GM12878 (cell line): Measurements from ENCODE around the gene EFHD1. TPM values are rescaled to one million over a fixed set of nuclear protein-coding genes. Genes with fewer than 3 reads are reported as not detected.

Experiments used
- ATAC-seq: fragments of 200-7000 bp; cut with Tn5 transposase; 3 replicates; pipeline ENCODE4 v1.9.1; 2020; ENCODE audit warnings: mild to moderate bottlenecking, moderate library complexity
- BruUV-seq: library from RNA; stranded (reverse); fragments of 400-500 nt; replicated peaks from 2 replicates; lab custom pipeline; 2021; lab: Mats Ljungman, UMichigan
- CTCF ChIA-PET: fragments of 300-600 bp; sonication (Branson Sonifier 250); formaldehyde crosslinking; extraction: SDS; loops from one replicate; lab custom pipeline; 2021; ENCODE audit warnings: inconsistent platforms; lab: Yijun Ruan, JAX
- POLR2A ChIA-PET: fragments of 350-600 bp; formaldehyde crosslinking; extraction: SDS; loops from one replicate; lab custom pipeline; 2021; ENCODE audit warnings: inconsistent platforms; lab: Charles Lee
- RAD21 ChIA-PET: fragments of 300-600 bp; sonication (Branson Sonifier 250); formaldehyde crosslinking; loops from one replicate; lab custom pipeline; 2023; ENCODE audit warnings: antibody characterized with exemption; ENCODE audit not compliant: unreplicated experiment; lab: Charles Lee
- SMC1A ChIA-PET: fragments of 300-600 bp; sonication (Branson Sonifier 250); formaldehyde crosslinking; loops from one replicate; lab custom pipeline; 2023; ENCODE audit not compliant: unreplicated experiment, uncharacterized antibody; lab: Charles Lee
- DNase-seq: peaks from one replicate; pipeline ENCODE4 v3.0.0-alpha.2; 2011; ENCODE audit warnings: low read depth, low spot score
- FAIRE-seq: peaks from 3 replicates; lab custom pipeline; 2011; peaks lifted over from hg19 to GRCh38; lab: Jason Lieb, UNC
- H2AFZ ChIP-seq: 2 replicates; pipeline ENCODE4 v1.6.0; 2011; ENCODE audit warnings: low read depth, low read length, control low read depth; ENCODE audit not compliant: control insufficient read depth
- H3K27ac ChIP-seq: 2 replicates; pipeline ENCODE4 v1.5.1; 2011; ENCODE audit warnings: control low read depth; ENCODE audit not compliant: control insufficient read depth, insufficient read depth
- H3K27me3 ChIP-seq, 2 experiments: replicated peaks in 1 of 2; 2 replicates each; pipeline versions ENCODE4 v1.6.0 to v1.6.1; 2011; ENCODE audit warnings: low read length in 1 of 2; ENCODE audit not compliant: control insufficient read depth in 2 of 2, insufficient read depth in 2 of 2
- H3K36me3 ChIP-seq, 2 experiments: 2 replicates each; pipeline ENCODE4 v1.5.1; 2011; ENCODE audit warnings: low read length in 1 of 2; ENCODE audit not compliant: control insufficient read depth in 2 of 2, insufficient read depth in 2 of 2
- H3K4me1 ChIP-seq: 2 replicates; pipeline ENCODE4 v1.6.1; 2011; ENCODE audit warnings: mild to moderate bottlenecking, low read length, moderate library complexity, mixed read lengths; ENCODE audit not compliant: control insufficient read depth, insufficient read depth
- H3K4me2 ChIP-seq: 2 replicates; pipeline ENCODE4 v1.6.0; 2011; ENCODE audit warnings: control low read depth; ENCODE audit not compliant: control insufficient read depth, insufficient read depth
- H3K4me3 ChIP-seq: fragments of 200-600 bp; sonication (generic); 2 replicates; pipeline ENCODE4 v1.5.1; 2016
- H3K79me2 ChIP-seq: 2 replicates; pipeline ENCODE4 v1.6.0; 2011; ENCODE audit warnings: low read length; ENCODE audit not compliant: control insufficient read depth, insufficient read depth
- H3K9ac ChIP-seq: 2 replicates; pipeline ENCODE4 v1.8.0; 2011; ENCODE audit warnings: low read length, control low read depth, mixed read lengths; ENCODE audit not compliant: control insufficient read depth, insufficient read depth
- H3K9me3 ChIP-seq: replicated peaks from 3 replicates; pipeline ENCODE4 v1.5.1; 2011; ENCODE audit warnings: mild to moderate bottlenecking, low read length; ENCODE audit not compliant: control insufficient read depth, insufficient read depth
- H4K20me1 ChIP-seq: 2 replicates; pipeline ENCODE4 v1.6.0; 2011; ENCODE audit not compliant: control insufficient read depth, insufficient read depth
- ATF2 ChIP-seq: IDR thresholded peaks from 2 replicates; pipeline ENCODE4 v1.6.1; 2012; ENCODE audit warnings: low read length, inconsistent platforms
- CBX3 ChIP-seq: fragments of 200-600 bp; sonication (generic); IDR thresholded peaks from 2 replicates; pipeline ENCODE4 v1.6.1; 2016; ENCODE audit warnings: low read depth, borderline replicate concordance
- CEBPB ChIP-seq, 2 experiments: fragments of 150-350 bp in 1 of 2; IDR thresholded peaks; 2 replicates each; pipeline ENCODE4 v1.6.1; 2012 to 2014; ENCODE audit warnings: low read depth in 2 of 2, low read length in 2 of 2, borderline replicate concordance in 1 of 2, inconsistent platforms in 1 of 2
- CHD2 ChIP-seq: IDR thresholded peaks from 2 replicates; pipeline ENCODE4 v1.6.1; 2011; ENCODE audit warnings: low read depth, low read length, improper control_type of control experiment, borderline replicate concordance
- DPF2 ChIP-seq: fragments of 450-650 bp; IDR thresholded peaks from 2 replicates; pipeline ENCODE4 v1.6.1; 2017; ENCODE audit warnings: mild to moderate bottlenecking
- E2F8 ChIP-seq: fragments of 450-650 bp; IDR thresholded peaks from 2 replicates; pipeline ENCODE4 v1.6.1; 2018; ENCODE audit warnings: mild to moderate bottlenecking, low read depth, moderate library complexity; ENCODE audit not compliant: partially characterized antibody
- ELK1 ChIP-seq: IDR thresholded peaks from 2 replicates; pipeline ENCODE4 v1.6.1; 2012; ENCODE audit warnings: low read depth, low read length, improper control_type of control experiment
- HCFC1 ChIP-seq: fragments of 150-350 bp; IDR thresholded peaks from 2 replicates; pipeline ENCODE4 v1.6.1; 2014; ENCODE audit warnings: low read length
- HDAC6 ChIP-seq: fragments of 200-600 bp; sonication (generic); IDR thresholded peaks from one replicate; pipeline ENCODE4 v1.8.0; 2017; ENCODE audit warnings: antibody characterized with exemption; ENCODE audit not compliant: unreplicated experiment
- KLF5 ChIP-seq: fragments of 450-650 bp; IDR thresholded peaks from 2 replicates; pipeline ENCODE4 v1.6.1; 2014; ENCODE audit warnings: mild to moderate bottlenecking; ENCODE audit not compliant: partially characterized antibody
- LARP7 ChIP-seq: fragments of 450-650 bp; IDR thresholded peaks from 2 replicates; pipeline ENCODE4 v1.6.1; 2017; ENCODE audit warnings: mild to moderate bottlenecking
- MYB ChIP-seq: fragments of 150-350 bp; IDR thresholded peaks from 2 replicates; pipeline ENCODE4 v1.6.1; 2014; ENCODE audit warnings: mild to moderate bottlenecking, low read depth, low read length, borderline replicate concordance
- NBN ChIP-seq: fragments of 450-650 bp; IDR thresholded peaks from 2 replicates; pipeline ENCODE4 v1.6.1; 2016
- NFIC ChIP-seq: IDR thresholded peaks from 2 replicates; pipeline ENCODE4 v1.6.1; 2012; ENCODE audit warnings: low read depth, mild to moderate bottlenecking, inconsistent platforms, low read length, moderate library complexity
- RAD51 ChIP-seq: fragments of 450-650 bp; IDR thresholded peaks from 2 replicates; pipeline ENCODE4 v1.6.1; 2016; ENCODE audit warnings: moderate library complexity, mild to moderate bottlenecking, inconsistent platforms
- RBBP5 ChIP-seq: fragments of 200-600 bp; sonication (generic); conservative IDR thresholded peaks from 2 replicates; pipeline ENCODE4 v1.6.1; 2016
- YY1 ChIP-seq: IDR thresholded peaks from 2 replicates; pipeline ENCODE4 v1.6.1; 2011; ENCODE audit warnings: low read depth, mild to moderate bottlenecking, low read length
- ZNF217 ChIP-seq: fragments of 450-650 bp; IDR thresholded peaks from 2 replicates; pipeline ENCODE4 v1.6.1; 2017; ENCODE audit warnings: antibody characterized with exemption, mild to moderate bottlenecking
- WGBS: methylation state at CpG from one replicate; pipeline ENCODE4 v1.1.6; 2016; ENCODE audit warnings: low lambda C conversion rate; ENCODE audit not compliant: insufficient replicate concordance, insufficient coverage; ENCODE audit errors: missing lambda C conversion rate; 5-methylcytosine and 5-hydroxymethylcytosine counted together
- in situ Hi-C: fragments of 300-500 bp; cut with MboI; formaldehyde crosslinking; loops from 9 replicates; pipeline ENCODE4 v1.14.3; 2018; ENCODE audit warnings: mixed read lengths
- intact Hi-C: fragments of 100-400 bp; cut with micrococcal nuclease; formaldehyde crosslinking; loops from one replicate; pipeline ENCODE4 v1.14.2; 2022; ENCODE audit not compliant: unreplicated experiment
- polyA plus RNA-seq, 11 experiments: library from polyadenylated mRNA; depleted of rRNA in 4 of 11; unstranded in 6 of 11; stranded (reverse) in 5 of 11; fragments of >200 nt; fragmentation: Nextera tagmentation in 4 of 11; fragmentation: Illumina TruSeq in 1 of 11; extraction: Ambion mirVana in 4 of 11; extraction: Trizol in 1 of 11; gene quantifications; 1 replicate in 1 of 11; 2 replicates in 10 of 11; pipeline versions ENCODE4 v1.2.1 to v1.2.3, GENCODE V29; 2011 to 2016; ENCODE audit warnings: inconsistent platforms in 2 of 11, missing spikeins in 2 of 11, low read depth in 1 of 11
- total RNA-seq, 4 experiments: library from RNA; depleted of rRNA in 3 of 4; stranded (reverse); fragments of >200 nt in 3 of 4; fragmentation: Illumina TruSeq in 1 of 4; extraction: Trizol in 1 of 4; gene quantifications; 2 replicates each; pipeline versions ENCODE4 v1.2.1 to v1.2.3, GENCODE V29; 2013 to 2021

EFHD1 gene
- total and polyA plus RNA-seq, 10 of the 15 experiments (the other 5 are each of a cell fraction or from before 2014, with no cell fraction given) = 0.07 TPM; not detected in 9

DNA sequence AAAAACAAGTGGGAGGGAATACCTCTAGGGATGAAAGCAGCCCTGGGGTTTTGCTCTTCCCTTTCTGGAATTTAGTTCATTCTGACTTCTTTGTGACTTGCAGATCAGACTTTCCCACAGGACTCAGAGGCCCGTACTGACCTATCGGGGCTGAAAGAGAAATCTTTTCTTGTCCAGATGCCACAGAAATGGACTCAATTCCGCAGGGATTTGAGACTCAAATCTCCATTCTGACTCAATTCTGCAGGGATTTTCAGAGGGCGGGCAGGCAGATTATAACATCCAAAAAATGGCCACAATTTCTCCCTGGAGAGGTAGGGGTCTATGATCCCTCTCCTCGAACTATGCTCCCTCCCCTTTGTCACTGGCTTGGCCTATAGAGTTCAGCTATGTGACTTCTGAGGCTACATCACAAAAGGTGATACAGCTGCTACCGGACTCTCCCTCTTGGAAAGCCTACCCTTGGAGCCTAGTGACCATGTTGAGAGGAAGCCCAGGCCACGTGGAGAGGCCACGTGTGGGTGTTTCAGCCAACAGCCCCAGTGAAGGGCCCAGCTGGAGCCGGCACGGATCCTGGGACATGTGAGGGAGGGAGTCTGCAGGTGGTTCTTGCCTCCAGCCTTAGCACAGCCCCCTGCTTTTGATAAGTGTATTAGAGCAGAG is 4.8 kb upstream of the EFHD1 start:
- DNase-seq (no peak), FAIRE-seq (no peak), ATAC-seq (no peak)
- H3K79me2 ChIP-seq = no peaks in the 10 kb centered on the region
- no peaks in the 10 kb centered on the region for H3K9me3 ChIP-seq
- ChIA-PET CTCF (no interaction called here), POLR2A (no interaction called here), SMC1A (no interaction called here)
- H2AFZ ChIP-seq = no peak overlapping the region
- in situ Hi-C loops = no loop called here
- no peaks in the 10 kb centered on the region for H4K20me1 ChIP-seq
- intact Hi-C loops = no loop called here
- no peaks in the 10 kb centered on the region for H3K36me3 ChIP-seq
- no peak overlapping the region for H3K4me2 ChIP-seq
- 46% methylated on average over 10 of the region's 10 CpGs for WGBS
- no peak overlapping the region for H3K9ac ChIP-seq
- no peak overlapping the region for H3K4me3 ChIP-seq
- H3K4me1 ChIP-seq = no peaks in the 10 kb centered on the region
- H3K27ac ChIP-seq = no peak overlapping the region
- no TSS peak for BruUV-seq
- TF ChIP-seq RAD51 (no peak), CBX3 (no peak), HDAC6 (no peak), DPF2 (no peak), ATF2 (no peak), YY1 (no peak), CEBPB (IDR thresholded peaks at IDR 0.05; ENCODE audit: borderline replicate concordance in 1 of 2, low read depth in 2 of 2, low read length in 2 of 2) (no peak), HCFC1 (no peak), E2F8 (no peak), NBN (no peak), LARP7 (no peak), RBBP5 (no peak), CHD2 (no peak), ELK1 (no peak), ZNF217 (no peak), KLF5 (no peak), MYB (no peak), NFIC (no peak)
- TF ChIP-seq, all 136 proteins: peak for 0
- RAD21 ChIA-PET = no interaction called here
- peaks cover 6 to 12% of the 10 kb centered on the region in 2 experiments for H3K27me3 ChIP-seq
